ENCODE measurements around the gene MPPE1.
"Not testable (repeated sequence)": the region's sequence is repeated elsewhere in the genome, so short reads cannot be mapped to it uniquely, and the experiment has no call there.

The MPPE1 gene

GRCh38 chr18:11908182-11909060 lies at the start of gene MPPE1:
MPPE1 (minus strand) TSS chr18:11908317; CDS start chr18:11897264, 11,053 bp downstream.
- peak; percentile 91 for DNase-seq (ENCODE audit: low read depth, low spot score)

- DNase-seq (ENCODE audit: low read depth, low spot score) = no peak
Measured at GRCh38 chr18:11957636-11958035, 49.5 kb upstream of the MPPE1 start.

GRCh38 chr18:11956371-11957308 lies 48.5 kb upstream of the MPPE1 start:
- no peak for DNase-seq (ENCODE audit: low read depth, low spot score)

GRCh38 chr18:11955239-11956029 lies 47.3 kb upstream of the MPPE1 start:
- DNase-seq (ENCODE audit: low read depth, low spot score) = peak; percentile 60

- no peak for DNase-seq (ENCODE audit: low read depth, low spot score)
Measured at GRCh38 chr18:11953113-11953512, 45.0 kb upstream of the MPPE1 start.

- DNase-seq (ENCODE audit: low read depth, low spot score) = peak; percentile 74
Measured at GRCh38 chr18:11951390-11951851, 43.3 kb upstream of the MPPE1 start.

- DNase-seq (ENCODE audit: low read depth, low spot score) = no peak
Measured at GRCh38 chr18:11950824-11951223, 42.7 kb upstream of the MPPE1 start.

GRCh38 chr18:11948852-11949523 lies 40.9 kb upstream of the MPPE1 start:
- DNase-seq (ENCODE audit: low read depth, low spot score) = no peak

GRCh38 chr18:11947214-11948191 lies 39.4 kb upstream of the MPPE1 start:
- DNase-seq (ENCODE audit: low read depth, low spot score) = peak; percentile 94

- DNase-seq (ENCODE audit: low read depth, low spot score) = no peak
Measured at GRCh38 chr18:11946756-11947155, 38.6 kb upstream of the MPPE1 start.

- DNase-seq (ENCODE audit: low read depth, low spot score) = not testable (repeated sequence)
Measured at GRCh38 chr18:11945834-11946659, 37.9 kb upstream of the MPPE1 start.

GRCh38 chr18:11944786-11945185 lies 36.7 kb upstream of the MPPE1 start:
- no peak for DNase-seq (ENCODE audit: low read depth, low spot score)

GRCh38 chr18:11944252-11944651 lies 36.1 kb upstream of the MPPE1 start:
- DNase-seq (ENCODE audit: low read depth, low spot score) = no peak

GRCh38 chr18:11943551-11943950 lies 35.4 kb upstream of the MPPE1 start:
- no peak for DNase-seq (ENCODE audit: low read depth, low spot score)

- no peak for DNase-seq (ENCODE audit: low read depth, low spot score)
Measured at GRCh38 chr18:11940956-11941355, 32.8 kb upstream of the MPPE1 start.

GRCh38 chr18:11937874-11938478 lies 29.9 kb upstream of the MPPE1 start:
- DNase-seq (ENCODE audit: low read depth, low spot score) = peak; percentile 72

- DNase-seq (ENCODE audit: low read depth, low spot score) = no peak
Measured at GRCh38 chr18:11932393-11932792, 24.3 kb upstream of the MPPE1 start.

- DNase-seq (ENCODE audit: low read depth, low spot score) = peak; percentile 65
Measured at GRCh38 chr18:11927497-11927896, 19.4 kb upstream of the MPPE1 start.
